Myocyte (in vitro differentiated cells): Measurements from ENCODE around the gene FAM170B. TPM values are rescaled to one million over a fixed set of nuclear protein-coding genes. Genes with fewer than 3 reads are reported as not detected.

Experiments
- DNase-seq: peaks from one replicate; pipeline ENCODE4 v3.0.0-alpha.2; 2012; ENCODE audit warnings: low read depth
- total RNA-seq: library from RNA; depleted of rRNA; stranded (reverse); fragments of >200 nt; gene quantifications from 2 replicates; pipeline ENCODE4 v1.2.3, GENCODE V29; 2014

Gene FAM170B
- total RNA-seq, 1 donor from 2014 or later, result not detected

DNA sequence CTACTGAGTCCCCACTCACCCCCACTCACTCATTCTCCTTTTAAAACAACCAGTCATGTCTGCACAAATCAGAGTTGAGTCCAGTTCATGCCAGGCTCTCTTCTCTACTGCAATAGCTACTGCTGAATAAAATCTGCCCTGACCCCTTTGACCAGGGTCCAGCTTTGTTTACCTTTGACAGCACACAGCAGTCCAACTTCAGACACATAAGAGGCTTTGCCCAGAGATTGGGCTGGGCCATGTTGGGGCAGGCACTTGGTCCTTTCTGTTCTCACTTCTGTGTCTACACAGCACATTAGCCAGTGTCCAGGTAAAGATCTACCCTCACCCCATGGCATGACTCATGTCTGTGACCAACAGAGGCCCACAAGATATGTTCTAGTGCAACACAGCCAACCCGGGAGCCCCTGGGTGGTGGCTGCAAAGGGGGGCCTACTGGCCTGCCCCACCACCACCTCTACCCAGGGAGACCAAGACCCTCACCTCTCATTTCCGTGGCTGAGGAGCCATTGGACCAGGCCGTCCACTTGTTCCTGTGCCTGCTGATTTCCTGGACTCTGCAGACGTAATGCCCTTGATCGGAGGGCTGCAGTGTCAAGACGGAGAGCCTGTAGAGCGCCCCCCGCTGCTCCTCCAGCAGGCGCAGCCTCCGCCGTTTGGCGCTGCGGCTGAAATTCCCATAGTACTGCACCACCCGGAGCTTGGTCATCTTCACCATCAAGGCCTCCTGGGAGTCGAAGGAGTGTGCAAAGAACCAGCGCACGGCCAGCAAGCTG, 26.5 kb downstream of the FAM170B start:
- no peak for DNase-seq

DNA sequence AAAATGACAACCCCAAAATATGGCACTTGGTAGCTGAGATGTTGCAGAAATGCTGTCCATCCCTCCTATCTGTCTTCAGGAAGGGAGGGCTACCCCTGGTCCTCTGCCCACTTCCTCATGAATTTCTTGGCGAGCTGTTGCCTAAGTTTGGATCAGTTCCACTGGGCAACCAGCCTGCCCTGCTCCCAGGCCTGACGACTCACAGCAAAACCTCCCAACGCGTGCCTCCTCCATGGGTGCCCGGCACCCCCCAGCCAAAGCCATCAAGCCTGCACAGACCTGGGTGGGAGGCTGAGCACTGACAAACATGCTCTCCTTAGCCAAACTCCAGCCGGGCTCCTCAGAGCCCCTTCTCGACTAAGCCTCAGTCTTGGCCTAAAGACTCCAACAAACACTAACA, 27.4 kb downstream of the FAM170B start:
- DNase-seq, result peak; percentile 55

DNA sequence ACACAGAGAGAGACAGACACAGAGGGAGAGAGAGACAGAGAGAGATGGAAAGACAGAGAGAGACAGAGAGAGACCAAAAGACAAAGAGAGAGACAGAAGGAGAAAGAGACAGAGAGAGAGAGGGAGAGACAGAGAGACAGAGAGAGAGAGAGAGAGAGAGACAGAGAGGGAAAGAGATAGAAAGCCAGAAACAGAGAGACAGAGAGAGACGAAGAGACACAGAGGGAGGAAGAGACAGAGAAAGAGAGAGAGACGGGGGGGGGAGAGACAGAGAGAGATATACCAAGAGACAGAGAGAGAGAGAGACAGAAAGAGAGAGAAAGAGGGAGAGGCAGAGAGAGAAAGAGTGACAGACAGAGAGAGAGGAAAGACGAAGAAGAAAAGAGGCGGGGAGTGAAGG, 28.7 kb downstream of the FAM170B start:
- DNase-seq, result no peak

DNA sequence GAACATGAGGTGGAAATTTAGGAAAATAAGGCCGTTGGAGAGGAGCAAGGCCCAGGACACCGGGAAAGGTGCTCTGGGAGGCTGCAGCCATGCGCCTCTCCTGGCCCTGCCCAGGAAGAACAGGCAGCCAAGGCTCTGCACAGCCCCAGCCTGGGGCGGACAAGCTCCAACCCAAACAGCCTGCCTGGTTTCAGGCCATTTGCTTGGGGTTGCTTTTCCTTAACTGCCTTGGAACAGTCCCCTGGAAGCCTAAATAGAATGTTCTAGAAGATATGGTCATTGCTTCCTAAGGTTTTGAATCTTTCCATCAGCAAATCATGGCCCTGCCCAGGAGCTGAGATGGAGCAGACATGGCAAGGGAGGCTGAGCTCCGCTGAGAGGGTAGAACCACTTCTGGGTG, 29.5 kb downstream of the FAM170B start:
- DNase-seq, result no peak

DNA sequence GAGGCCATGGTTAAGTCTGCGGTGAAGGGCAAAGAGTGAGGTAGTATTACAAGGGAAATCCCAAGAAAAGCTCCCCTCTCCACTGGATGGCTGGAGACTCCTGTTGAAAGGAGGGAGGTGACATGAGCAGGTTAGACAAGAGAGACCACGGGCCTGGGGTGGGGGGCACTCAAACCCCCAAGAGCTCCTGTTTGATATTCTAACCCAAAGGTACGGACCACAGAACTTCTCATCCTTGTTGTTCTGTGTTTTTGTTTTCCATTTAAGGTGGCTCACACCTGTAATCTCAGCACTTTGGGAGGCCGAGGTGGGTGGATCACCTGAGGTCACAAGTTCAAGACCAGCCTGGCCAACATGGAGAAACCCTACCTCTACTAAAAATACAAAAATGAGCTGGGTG, 30.1 kb downstream of the FAM170B start:
- DNase-seq, result no peak

DNA sequence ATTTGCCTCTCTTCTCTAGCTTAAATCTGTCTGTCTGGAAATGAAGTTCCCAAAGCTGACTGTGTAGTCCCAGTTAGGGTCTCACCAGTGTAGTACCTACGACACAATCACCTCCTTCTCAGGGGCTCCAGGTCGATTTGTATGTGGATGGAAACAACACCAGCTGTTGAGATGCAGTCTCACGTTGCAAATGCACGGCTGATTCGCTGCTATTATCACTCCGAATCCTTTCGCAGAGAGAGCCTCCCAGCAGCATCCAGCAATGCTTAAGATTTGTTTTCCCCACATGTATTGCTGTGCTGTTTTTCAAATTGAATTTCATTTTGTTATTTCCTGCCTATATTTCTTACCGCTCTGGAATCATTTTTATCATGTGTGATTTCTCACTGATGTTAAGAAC, 34.8 kb downstream of the FAM170B start:
- no peak for DNase-seq

DNA sequence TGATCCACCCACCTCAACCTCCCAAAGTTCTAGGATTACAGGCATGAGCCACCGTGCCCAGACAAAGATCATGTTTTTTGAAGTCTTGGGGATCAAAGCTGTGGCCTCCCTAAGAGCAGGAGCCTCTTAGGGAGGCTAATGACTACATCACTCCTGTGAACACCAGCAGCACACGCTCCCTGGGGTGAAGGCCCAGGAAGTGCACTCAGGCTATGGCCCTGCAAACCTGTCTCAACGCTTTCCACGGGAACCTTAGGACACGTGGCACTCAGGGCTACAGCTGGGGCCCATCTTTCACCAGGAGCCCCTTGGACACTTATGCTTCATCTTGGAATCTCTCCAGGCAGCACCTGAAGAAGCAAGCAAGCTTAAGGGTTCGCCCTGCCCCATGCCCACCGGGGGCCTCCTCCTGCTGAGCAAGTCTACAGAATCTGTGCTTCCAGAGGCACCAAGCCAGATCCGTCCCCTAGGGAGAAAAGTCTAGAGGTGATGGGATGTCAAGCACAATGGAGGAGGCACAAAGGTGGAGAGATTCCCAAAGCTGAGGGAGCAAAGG, 36.9 kb downstream of the FAM170B start:
- DNase-seq, result no peak

DNA sequence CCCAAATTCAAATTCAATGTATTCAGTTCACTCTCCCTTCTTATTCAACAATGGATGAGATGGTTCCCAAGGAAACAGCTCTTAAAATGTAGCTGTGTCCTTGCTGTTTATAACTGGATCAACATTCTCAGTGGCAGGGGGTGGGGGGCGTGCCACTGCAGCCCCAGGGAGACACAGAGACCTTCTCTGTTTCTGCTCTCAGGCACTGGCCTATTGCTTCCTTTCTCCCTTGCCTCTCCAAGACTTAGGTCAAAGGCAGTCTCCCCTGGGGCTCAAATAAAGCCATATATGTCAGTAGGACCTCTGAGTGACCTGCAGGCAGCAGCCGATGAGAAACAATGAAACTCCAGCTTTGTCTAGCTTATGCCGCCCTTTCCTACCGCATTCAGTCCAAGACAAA, 39.2 kb downstream of the FAM170B start:
- DNase-seq, result no peak

DNA sequence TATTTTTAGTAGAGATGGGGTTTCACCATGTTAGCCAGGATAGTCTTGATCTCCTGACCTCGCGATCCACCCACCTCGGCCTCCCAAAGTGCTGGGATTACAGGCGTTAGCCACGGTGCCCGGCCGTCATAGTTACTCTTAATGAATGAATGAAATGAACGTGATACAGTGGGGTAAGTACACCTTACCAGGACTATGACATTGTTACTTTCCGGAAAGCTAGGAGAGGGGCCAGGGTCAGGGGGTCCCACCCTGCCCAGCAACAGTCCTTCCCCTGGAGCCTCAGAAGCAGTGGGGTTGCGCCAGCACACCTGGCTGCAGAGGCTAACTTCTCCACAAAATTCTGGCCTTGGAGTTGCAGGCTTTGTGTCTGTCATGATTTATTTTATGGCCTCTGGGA, 39.9 kb downstream of the FAM170B start:
- DNase-seq, result no peak

DNA sequence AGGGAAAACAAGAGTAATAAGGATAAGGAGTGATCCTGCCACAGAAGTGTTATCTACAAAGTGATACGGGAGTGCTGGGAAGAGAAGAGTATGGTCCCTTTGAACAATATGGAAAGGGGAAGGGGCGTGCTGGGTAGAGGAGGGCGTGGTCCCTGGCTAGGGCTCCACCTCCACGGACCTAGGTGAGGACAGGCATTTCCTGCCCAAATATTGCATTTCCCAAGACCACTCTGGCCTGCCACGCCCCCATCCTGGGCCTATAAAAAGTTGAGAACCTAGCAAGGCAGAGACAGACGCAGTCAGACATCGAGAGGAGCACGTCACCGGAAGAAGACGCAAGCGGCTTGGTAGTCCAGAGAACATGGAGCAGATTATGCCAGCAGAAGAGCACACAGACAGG, 41.3 kb downstream of the FAM170B start:
- no peak for DNase-seq

DNA sequence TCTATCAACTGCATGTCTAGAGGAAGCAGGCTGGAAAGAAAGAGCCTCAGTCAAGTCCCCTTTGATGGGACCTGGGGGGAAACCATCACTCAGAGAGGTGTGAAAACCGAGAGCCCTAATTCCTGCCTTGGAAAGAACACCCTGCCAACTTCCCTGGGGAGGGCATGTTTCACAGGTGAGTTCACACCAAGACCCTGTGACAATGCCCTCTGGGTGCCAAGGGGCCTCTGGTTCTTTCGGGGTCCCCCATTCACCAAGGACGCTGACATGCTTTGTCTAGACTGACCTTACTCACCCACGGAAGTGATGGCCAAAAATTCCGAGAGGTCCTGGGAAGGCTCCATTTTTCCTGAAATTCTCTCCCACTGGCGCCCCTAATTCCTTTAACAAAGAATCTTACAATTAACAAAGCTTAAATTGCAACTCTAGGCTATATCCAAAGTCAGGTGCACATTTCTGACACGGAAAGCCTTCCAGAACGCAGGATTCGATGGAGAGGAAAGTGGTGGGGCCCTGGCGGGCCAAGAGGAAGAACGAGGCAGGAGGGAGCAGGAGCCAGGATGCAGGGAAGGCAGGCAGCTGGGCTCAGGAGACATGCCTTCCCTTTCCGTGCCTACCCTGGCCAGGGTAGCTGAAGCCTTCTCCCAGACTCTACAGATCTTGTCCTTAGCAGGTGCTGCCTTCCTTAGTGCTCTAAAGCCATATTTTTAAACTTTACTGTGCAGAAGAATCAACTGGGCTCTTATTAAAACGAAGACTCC, 42.2 kb downstream of the FAM170B start:
- DNase-seq, result no peak

DNA sequence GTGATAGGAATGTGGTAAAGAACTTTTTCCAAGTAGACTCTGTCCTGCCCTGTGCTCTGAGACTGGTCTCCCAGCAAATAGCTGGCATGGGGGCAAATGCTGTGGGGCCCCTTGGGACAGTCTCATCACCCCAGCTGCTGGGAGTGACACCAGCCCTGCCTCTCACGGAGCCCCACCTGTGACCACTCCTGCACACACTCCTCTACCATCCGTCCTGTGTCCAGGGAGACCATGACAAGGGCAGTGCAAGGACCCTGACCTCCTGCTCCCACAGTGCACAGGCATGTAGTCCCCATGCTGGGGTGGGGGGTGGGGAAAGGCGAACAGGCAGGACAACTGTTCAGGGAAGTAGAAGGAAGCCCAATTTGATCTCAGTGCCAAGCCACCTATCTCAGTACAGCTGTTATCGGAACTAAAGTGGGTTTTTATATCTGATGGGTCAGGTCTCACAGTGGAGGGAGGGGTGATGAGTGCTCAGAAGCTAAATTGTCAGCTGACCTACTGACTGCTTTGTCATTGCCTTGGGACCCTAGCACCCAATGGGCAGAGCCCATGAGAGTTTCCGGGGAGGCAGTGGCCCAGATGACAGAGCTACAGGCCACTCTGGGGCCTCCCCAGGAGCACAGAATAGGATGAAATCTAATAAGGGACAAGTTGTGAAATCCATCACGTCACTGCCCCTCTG, 43.0 kb downstream of the FAM170B start:
- peak; percentile 78 for DNase-seq

DNA sequence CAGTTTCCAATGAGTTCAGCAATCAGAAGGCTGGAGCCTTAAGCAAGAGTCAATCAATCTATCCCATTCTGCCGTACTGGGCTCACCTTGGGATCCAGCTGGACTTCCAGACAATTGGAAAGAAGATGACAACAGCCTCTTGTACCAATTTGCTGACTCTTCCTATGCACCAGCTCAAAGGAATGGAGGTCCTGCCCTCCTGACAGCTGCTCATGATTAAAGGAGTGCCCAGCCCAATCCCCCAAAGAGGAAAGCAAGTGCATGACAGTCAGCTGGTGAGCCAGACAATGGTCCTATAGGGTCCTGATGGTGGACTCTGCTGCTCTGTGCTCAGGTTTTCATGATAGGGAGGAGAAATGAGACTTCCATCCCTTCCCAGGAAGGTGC, 43.6 kb downstream of the FAM170B start:
- peak; percentile 89 for DNase-seq

DNA sequence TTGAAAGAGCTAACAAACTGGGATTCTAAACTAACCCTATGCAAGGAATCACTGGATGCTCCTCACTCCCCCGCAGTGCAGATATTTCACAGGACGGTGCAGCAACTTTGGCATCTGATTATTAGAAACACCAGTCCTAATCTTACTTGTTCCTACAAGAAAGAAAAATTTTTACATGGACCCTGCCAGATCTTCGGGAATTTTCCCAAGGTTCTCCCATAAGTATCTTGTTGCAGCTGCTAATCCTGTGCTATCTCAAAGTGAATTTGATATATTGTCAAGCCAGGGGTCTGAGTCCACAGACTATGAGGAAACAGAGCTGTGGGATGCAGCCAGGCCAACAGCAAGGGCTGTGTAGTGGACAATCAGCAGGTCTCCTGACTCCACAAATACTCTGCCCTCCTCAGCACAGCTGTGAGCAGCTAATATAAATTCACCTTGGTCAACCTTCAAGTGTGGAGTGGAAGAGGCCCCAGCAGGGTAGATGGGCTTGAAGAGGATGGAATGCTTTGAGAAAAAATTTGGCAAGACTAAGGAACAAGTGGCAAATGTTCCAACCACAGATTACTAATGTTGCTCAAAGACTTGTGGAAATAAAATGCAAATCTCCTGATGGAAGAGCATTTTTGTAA, 44.1 kb downstream of the FAM170B start:
- peak; percentile 87 for DNase-seq

DNA sequence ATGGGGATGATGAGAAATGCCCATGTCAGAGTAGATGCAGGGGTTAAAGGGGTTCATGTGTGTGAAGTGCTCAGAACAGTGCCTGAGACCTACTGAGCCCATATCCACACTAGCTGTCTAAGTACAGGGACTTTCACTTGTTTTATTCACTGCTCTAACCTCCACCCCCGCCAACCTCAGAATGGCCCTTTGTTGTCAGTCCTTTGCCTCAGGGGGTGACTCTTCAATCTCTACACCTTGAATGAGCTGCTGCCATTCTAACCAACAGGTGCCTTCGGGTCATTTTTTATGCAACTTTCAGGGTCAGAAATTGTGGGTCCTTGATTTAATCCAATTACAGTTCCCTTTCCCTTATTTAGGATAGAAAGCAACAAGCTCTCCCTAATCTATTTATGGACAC, 44.7 kb downstream of the FAM170B start:
- DNase-seq, result peak; percentile 28

DNA sequence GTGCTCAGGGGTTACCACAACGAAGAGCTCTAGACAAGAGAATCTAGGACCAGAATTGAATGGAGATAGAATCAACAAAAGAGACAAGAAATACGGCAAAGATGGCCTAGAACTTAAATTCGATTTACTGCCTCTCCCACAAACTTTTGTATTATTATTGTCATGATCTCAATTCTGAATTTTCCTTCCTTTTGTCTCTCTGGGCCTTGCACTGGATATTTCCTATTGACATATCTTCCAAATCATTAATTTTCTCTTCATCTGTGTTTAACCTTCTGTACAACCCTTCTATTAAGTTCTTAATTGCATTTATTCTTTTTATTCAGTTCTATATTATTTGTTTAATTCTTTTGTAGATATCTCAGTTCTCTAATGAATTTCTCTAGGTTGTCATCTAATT, 46.9 kb downstream of the FAM170B start:
- no peak for DNase-seq

DNA sequence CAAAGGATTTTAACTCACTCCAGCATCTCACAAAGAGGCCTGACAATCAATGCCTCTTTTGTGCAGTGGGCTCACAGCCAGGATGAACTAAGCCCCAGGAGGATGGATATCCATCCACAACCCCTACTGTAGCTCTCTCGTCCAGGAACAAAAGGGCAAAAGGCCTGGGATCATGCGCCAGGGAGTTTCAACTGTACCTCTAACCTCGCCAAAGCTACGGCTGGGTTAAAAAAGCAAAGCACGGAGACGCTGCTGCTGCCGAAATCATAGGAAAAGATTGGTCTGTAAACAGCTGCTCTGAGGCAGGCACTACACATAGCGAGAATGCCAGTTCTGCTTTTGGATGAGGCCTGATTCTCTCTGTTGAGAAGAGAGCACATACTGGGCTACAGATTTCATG, 50.6 kb downstream of the FAM170B start:
- peak; percentile 54 for DNase-seq

DNA sequence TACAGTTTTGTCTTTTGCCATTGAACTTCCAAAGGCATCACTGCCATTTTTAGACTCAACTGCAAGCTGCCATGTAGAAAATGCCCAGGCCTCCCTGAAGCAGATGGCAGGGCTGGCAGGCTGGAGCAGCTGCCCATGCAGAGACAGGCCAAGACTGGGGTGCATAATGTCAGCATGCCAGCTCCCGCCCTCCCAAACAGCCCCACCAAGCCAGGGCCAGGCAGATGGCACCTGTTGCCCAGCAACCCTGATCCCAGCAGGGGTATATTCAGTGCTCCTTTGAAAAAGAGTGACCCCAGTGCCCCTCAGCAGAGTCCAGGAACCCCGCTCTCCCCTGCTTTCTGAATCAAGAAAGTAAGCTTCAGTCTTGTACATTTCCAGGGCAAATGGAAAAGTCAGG, 51.1 kb downstream of the FAM170B start:
- DNase-seq, result peak; percentile 91

DNA sequence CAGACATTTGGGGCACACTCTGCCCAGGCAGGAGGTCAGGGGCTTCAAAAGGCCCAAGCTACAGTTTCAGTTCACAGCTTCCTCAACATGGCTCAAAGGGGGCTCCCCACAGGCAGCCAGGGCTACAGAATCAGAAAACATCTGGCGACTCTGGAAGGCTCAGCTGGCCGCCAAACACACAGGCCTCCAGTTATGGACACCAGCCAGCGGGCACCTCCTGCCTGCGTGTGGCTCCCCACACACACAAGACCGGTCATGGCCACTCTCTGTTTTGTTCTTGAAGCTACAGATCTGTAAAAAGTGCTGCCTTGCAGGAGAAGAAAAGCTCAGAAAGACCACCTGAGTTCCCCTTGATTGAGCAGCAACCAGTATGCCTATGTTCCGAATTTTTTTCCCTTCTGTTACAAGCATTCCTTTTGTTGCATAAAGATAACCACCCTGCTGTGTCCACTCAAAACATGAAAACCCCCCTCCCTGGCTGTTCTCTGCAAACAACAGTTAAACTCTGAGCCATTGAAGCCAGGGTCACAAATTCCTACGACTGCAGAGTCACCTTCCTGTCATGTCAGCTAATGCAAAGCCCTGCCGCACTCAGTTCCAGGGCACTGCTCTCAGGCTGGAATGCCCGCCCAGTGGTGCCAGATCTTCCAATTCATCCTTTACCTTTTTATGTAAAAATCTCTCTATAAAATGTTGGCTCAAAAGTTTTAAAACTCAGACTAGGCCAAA, 52.1 kb downstream of the FAM170B start:
- peak; percentile 35 for DNase-seq
